Measurements from ENCODE around the gene LCN15.
"Not testable (repeated sequence)": the region's sequence is repeated elsewhere in the genome, so short reads cannot be mapped to it uniquely, and the experiment has no call there.

The LCN15 gene

GRCh38 chr9:136764301-136764891, at the start of gene LCN15:
TSS of gene LCN15 (minus strand) at chr9:136764518. CDS start at chr9:136764488, 30 bp downstream.
- DNase-seq (ENCODE audit: low spot score): no peak

GRCh38 chr9:136808806-136809158, 44.5 kb upstream of the LCN15 start:
- peak; percentile 50 for DNase-seq (ENCODE audit: low spot score)

GRCh38 chr9:136808075-136808805, 43.9 kb upstream of the LCN15 start:
- DNase-seq (ENCODE audit: low spot score): peak; percentile 37

- DNase-seq (ENCODE audit: low spot score): peak; percentile 99
Measured at GRCh38 chr9:136807281-136808074, 43.2 kb upstream of the LCN15 start, which contains the start of gene RABL6. TSS of gene RABL6 (plus strand) at chr9:136807948. CDS start at chr9:136808197, 249 bp downstream.

GRCh38 chr9:136806631-136807201, 42.4 kb upstream of the LCN15 start:
- DNase-seq (ENCODE audit: low spot score): no peak

GRCh38 chr9:136806067-136806466, 41.7 kb upstream of the LCN15 start:
- no peak for DNase-seq (ENCODE audit: low spot score)

- no peak for DNase-seq (ENCODE audit: low spot score)
Measured at GRCh38 chr9:136805207-136805740, 41.0 kb upstream of the LCN15 start.

GRCh38 chr9:136804509-136805206, 40.3 kb upstream of the LCN15 start:
- no peak for DNase-seq (ENCODE audit: low spot score)

- no peak for DNase-seq (ENCODE audit: low spot score)
Measured at GRCh38 chr9:136803551-136804508, 39.5 kb upstream of the LCN15 start.

GRCh38 chr9:136803009-136803550, 38.8 kb upstream of the LCN15 start:
- DNase-seq (ENCODE audit: low spot score): not testable (repeated sequence)

- no peak for DNase-seq (ENCODE audit: low spot score)
Measured at GRCh38 chr9:136802321-136802720, 38.0 kb upstream of the LCN15 start.

GRCh38 chr9:136799854-136800657, 35.7 kb upstream of the LCN15 start:
- DNase-seq (ENCODE audit: low spot score): peak; percentile 65

- DNase-seq (ENCODE audit: low spot score): no peak
Measured at GRCh38 chr9:136799079-136799853, 34.9 kb upstream of the LCN15 start.

GRCh38 chr9:136798708-136799078, 34.4 kb upstream of the LCN15 start:
- DNase-seq (ENCODE audit: low spot score): no peak

GRCh38 chr9:136796775-136797347, 32.5 kb upstream of the LCN15 start:
- not testable (repeated sequence) for DNase-seq (ENCODE audit: low spot score)

GRCh38 chr9:136796238-136796774, 32.0 kb upstream of the LCN15 start, which contains the start of gene CCDC183:
TSS of gene CCDC183 (plus strand) at chr9:136796338. CDS start at chr9:136796398, 60 bp downstream.
- no peak for DNase-seq (ENCODE audit: low spot score)

- no peak for DNase-seq (ENCODE audit: low spot score)
Measured at GRCh38 chr9:136795000-136795348, 30.7 kb upstream of the LCN15 start.

Measured in AG20443 (cell line).